Heart left ventricle (tissue), 13 donors: ENCODE results near the gene DCAF15.

Experiments
- CTCF ChIP-seq, 12 donors: fragments of 200-600 bp; sonication (generic) in 4 of 12; IDR thresholded peaks; one replicate each; pipeline versions ENCODE4 v1.5.0 to v1.8.0; 2018 to 2022; ENCODE audit warnings: antibody characterized with exemption in 12 of 12, mild to moderate bottlenecking in 5 of 12
- POLR2A ChIP-seq, 2 donors: fragments of 450-650 bp; IDR thresholded peaks; one replicate each; pipeline ENCODE4 v1.6.1; 2017; ENCODE audit warnings: antibody characterized with exemption in 2 of 2, mild to moderate bottlenecking in 2 of 2, moderate library complexity in 2 of 2
- donor health status: ischemic (EF 13 %, LVEDD 7.1; RV severe dilation, severe dysfunction).
- donor health status: DM: no; HTN: yes; CAD: no.
- donor health status: DM: no; HTN: no; CAD: no.
- donor health status: ischemic (EF 25% LVEDD 6.9; RV normal size, moderate dysfunction).
- donor health status: ischemic (EF 25% LVEDD 5.7; RV mildly dilated, moderate dysfunction).
- donor health status: ischemic (EF 35%, LVEDD 5.7; RV mildly dilated, moderate dysfunction).
- donor health status: nonischemic (EF 11% LVEDD 7.7; RV severe dilation, severe dysfunction).
- donor health status: DM: yes; HTN: yes; CAD: no.
- donor health status: PGD.
- donor health status: ischemic (EF 29% LVEDD 5.4; RV normal size, mild dysfunction).
- donor health status: nonischemic (EF 23%, LVEDD 6.1; RV moderate dilation, normal function).

- TF ChIP-seq CTCF (IDR thresholded peaks at IDR 0.05) = no peak
- TF ChIP-seq POLR2A (IDR thresholded peaks at IDR 0.05) = no peak
These were observed 53.9 kb downstream of the DCAF15 start, which contains the start of gene RFX1 for GRCh38 chr19:14006085-14006765.
